Purkinje cell (primary cell): Measurements from ENCODE around the gene MAP3K15. TPM values are rescaled to one million over a fixed set of nuclear protein-coding genes. Genes with fewer than 3 reads are reported as not detected.

Experiments used
- polyA plus RNA-seq: library from polyadenylated mRNA; unstranded; fragments of >200 nt; fragmentation: Nextera tagmentation; gene quantifications from 2 replicates; pipeline ENCODE4 v1.2.1, GENCODE V29; 2014

MAP3K15 gene, protein sequence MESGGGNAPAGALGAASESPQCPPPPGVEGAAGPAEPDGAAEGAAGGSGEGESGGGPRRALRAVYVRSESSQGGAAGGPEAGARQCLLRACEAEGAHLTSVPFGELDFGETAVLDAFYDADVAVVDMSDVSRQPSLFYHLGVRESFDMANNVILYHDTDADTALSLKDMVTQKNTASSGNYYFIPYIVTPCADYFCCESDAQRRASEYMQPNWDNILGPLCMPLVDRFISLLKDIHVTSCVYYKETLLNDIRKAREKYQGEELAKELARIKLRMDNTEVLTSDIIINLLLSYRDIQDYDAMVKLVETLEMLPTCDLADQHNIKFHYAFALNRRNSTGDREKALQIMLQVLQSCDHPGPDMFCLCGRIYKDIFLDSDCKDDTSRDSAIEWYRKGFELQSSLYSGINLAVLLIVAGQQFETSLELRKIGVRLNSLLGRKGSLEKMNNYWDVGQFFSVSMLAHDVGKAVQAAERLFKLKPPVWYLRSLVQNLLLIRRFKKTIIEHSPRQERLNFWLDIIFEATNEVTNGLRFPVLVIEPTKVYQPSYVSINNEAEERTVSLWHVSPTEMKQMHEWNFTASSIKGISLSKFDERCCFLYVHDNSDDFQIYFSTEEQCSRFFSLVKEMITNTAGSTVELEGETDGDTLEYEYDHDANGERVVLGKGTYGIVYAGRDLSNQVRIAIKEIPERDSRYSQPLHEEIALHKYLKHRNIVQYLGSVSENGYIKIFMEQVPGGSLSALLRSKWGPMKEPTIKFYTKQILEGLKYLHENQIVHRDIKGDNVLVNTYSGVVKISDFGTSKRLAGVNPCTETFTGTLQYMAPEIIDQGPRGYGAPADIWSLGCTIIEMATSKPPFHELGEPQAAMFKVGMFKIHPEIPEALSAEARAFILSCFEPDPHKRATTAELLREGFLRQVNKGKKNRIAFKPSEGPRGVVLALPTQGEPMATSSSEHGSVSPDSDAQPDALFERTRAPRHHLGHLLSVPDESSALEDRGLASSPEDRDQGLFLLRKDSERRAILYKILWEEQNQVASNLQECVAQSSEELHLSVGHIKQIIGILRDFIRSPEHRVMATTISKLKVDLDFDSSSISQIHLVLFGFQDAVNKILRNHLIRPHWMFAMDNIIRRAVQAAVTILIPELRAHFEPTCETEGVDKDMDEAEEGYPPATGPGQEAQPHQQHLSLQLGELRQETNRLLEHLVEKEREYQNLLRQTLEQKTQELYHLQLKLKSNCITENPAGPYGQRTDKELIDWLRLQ (N-terminal part only)
- polyA plus RNA-seq = not detected in 2 replicates

DNA sequence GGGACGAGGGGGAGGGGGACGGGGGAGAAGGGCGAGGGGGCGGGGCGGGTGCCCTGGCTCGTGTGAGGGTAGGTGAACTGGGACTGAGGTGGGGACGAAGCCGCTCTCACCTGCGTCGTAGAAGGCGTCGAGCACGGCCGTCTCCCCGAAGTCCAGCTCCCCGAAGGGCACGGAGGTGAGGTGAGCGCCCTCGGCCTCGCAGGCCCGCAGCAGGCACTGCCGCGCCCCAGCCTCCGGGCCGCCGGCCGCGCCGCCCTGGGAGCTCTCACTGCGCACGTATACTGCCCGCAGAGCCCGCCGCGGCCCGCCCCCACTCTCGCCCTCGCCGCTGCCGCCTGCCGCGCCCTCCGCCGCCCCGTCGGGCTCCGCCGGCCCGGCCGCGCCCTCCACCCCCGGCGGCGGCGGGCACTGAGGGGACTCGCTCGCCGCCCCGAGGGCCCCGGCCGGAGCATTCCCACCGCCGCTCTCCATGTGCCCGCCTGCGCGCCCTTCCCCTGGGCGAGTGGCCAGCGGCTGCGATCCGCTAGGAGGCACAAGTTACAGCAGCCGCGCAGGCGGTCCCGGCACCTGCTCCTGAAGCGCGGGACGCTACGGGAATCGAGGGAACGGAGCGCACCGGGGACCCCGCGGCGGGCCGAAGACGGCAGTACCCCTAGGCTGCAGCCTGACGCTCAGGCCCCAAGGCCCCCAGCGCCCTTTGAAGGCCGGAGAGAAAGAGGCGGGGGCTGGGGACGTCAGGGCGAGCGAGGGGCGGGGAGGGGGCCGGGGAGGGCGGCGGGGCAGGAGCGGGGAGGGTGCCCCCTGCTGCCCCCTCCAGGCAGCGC is at the start of gene MAP3K15:
MAP3K15 (minus strand) TSS at position 718 of the 824 bp plus-strand sequence; CDS start at position 471, 247 bp downstream.

DNA sequence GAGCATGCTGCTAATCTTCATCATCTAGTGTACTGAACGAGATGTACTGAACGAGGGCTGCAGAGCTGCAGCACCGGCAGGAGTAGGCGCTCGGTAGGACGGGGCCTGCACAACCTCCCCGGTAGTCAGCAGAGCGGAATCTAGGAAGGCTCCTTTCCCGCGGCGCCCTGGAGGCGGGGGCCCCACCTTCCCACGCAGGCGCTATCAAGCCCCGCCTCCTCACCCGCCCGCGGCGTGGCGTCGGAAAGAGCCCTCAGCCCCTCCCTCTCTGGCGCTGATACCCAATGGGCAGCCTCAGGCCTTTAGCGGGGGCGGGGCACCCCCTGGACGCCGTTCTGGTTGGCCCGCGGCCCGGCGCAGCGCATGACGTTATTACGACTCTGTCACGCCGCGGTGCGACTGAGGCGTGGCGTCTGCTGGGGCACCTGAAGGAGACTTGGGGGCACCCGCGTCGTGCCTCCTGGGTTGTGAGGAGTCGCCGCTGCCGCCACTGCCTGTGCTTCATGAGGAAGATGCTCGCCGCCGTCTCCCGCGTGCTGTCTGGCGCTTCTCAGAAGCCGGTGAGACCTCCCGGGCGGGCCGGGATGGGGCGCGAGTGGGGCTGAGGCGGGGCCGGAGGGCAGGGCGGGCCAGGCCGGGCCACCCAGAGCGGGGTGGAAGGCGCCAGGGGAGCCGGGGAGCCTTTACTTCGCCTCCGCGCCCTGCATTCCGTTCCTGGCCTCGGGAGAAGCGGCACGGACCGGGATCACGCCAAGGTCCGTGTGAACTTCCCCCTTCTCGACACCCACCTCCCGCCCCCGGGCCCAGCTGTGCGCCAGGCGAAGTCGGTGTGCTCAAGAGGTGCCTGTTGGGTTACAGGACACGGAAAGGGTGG is 171.5 kb downstream of the MAP3K15 start, which contains the start of gene PDHA1:
PDHA1 (plus strand) TSS at position 393 of the 874 bp plus-strand sequence; CDS start at position 504, 111 bp downstream.

Other genes with a start within 250 kb of the MAP3K15 start
- gene PDHA1, start 171.6 kb downstream of the MAP3K15 start, polyA plus RNA-seq = 266 and 363 TPM in 2 replicates